HepG2 (cell line): Measurements from ENCODE around the gene ZXDC. TPM values are rescaled to one million over a fixed set of nuclear protein-coding genes. Genes with fewer than 3 reads are reported as not detected.

Experiments
- ATAC-seq: fragments of 200-7000 bp; cut with Tn5 transposase; 3 replicates; pipeline ENCODE4 v1.9.1; 2020; ENCODE audit warnings: mild to moderate bottlenecking, moderate library complexity
- BruUV-seq: library from RNA; stranded (reverse); fragments of 400-500 nt; replicated peaks from 2 replicates; lab custom pipeline; 2021; lab: Mats Ljungman, UMichigan
- CTCF ChIA-PET: fragments of 300-600 bp; formaldehyde crosslinking; extraction: SDS; loops from one replicate; lab custom pipeline; 2021; ENCODE audit warnings: low total read pairs, inconsistent platforms, low intra/inter-chr PET ratio; lab: Yijun Ruan, JAX
- POLR2A ChIA-PET: fragments of 350-600 bp; sonication (Branson Sonifier 250); formaldehyde crosslinking; loops from one replicate; lab custom pipeline; 2020; ENCODE audit warnings: antibody characterized with exemption, inconsistent platforms; lab: Yijun Ruan, JAX
- DNase-seq: peaks from one replicate; pipeline ENCODE4 v3.0.0-alpha.2; 2015; ENCODE audit warnings: low spot score
- FAIRE-seq: peaks from 3 replicates; lab custom pipeline; 2011; peaks lifted over from hg19 to GRCh38; lab: Jason Lieb, UNC
- H2AFZ ChIP-seq: one replicate; pipeline ENCODE4 v1.6.1; 2011; ENCODE audit warnings: low read length, inconsistent platforms
- H3K27ac ChIP-seq: fragments of 300-600 bp; 3 replicates; pipeline ENCODE4 v1.8.0; 2011; ENCODE audit warnings: mixed run types, mild to moderate bottlenecking, mixed read lengths, low read length, inconsistent platforms; ENCODE audit not compliant: insufficient read depth; ENCODE audit errors: extremely low read length
- H3K27me3 ChIP-seq, 2 experiments: fragments of 200-600 bp in 1 of 2; 2 replicates in 1 of 2; 3 replicates in 1 of 2; pipeline versions ENCODE4 v1.6.0 to v1.8.0; 2011; ENCODE audit warnings: low read length in 2 of 2, mild to moderate bottlenecking in 2 of 2, moderate library complexity in 2 of 2, inconsistent platforms in 1 of 2; ENCODE audit not compliant: insufficient read depth in 2 of 2, control insufficient read depth in 1 of 2
- H3K36me3 ChIP-seq, 2 experiments: fragments of 200-600 bp in 1 of 2; replicated peaks in 1 of 2; 2 replicates in 1 of 2; 3 replicates in 1 of 2; pipeline versions ENCODE4 v1.5.1 to v1.8.0; 2011; ENCODE audit warnings: low read length in 2 of 2, inconsistent platforms in 1 of 2; ENCODE audit not compliant: insufficient read depth in 2 of 2, control insufficient read depth in 1 of 2
- H3K4me1 ChIP-seq: 2 replicates; pipeline ENCODE4 v1.5.1; 2012; ENCODE audit warnings: low read length, inconsistent platforms; ENCODE audit not compliant: insufficient read depth
- H3K4me2 ChIP-seq: 2 replicates; pipeline ENCODE4 v1.6.0; 2011; ENCODE audit warnings: low read depth, low read length, inconsistent platforms
- H3K4me3 ChIP-seq, 3 experiments: fragments of 200-600 bp in 1 of 3; sonication (generic), shearing (Covaris generic) in 1 of 3; replicated peaks in 1 of 3; 2 replicates each; pipeline ENCODE4 v1.5.1; 2011 to 2016; ENCODE audit warnings: low read length in 3 of 3, inconsistent platforms in 2 of 3, low read depth in 2 of 3, mild to moderate bottlenecking in 2 of 3, control low read depth in 1 of 3, mixed read lengths in 1 of 3; ENCODE audit not compliant: insufficient read depth in 1 of 3
- H3K79me2 ChIP-seq: one replicate; pipeline ENCODE4 v1.6.1; 2011; ENCODE audit warnings: low read length, inconsistent platforms; ENCODE audit not compliant: insufficient read depth
- H3K9ac ChIP-seq: 2 replicates; pipeline ENCODE4 v1.6.0; 2011; ENCODE audit warnings: mild to moderate bottlenecking, low read depth, low read length, inconsistent platforms; ENCODE audit not compliant: insufficient read depth
- H3K9me3 ChIP-seq: 2 replicates; pipeline ENCODE4 v1.5.1; 2012; ENCODE audit warnings: mild to moderate bottlenecking, low read length
- H4K20me1 ChIP-seq: 2 replicates; pipeline ENCODE4 v1.6.0; 2011; ENCODE audit warnings: inconsistent platforms, mild to moderate bottlenecking, low read length, moderate library complexity; ENCODE audit not compliant: insufficient read depth
- HOXA9 ChIP-seq: sonication (generic); formaldehyde crosslinking; IDR thresholded peaks from 2 replicates; pipeline ENCODE4 v1.8.1; 2022; ENCODE audit warnings: missing genetic modification reagents, mild to moderate bottlenecking, moderate library complexity, borderline replicate concordance
- PREB ChIP-seq: sonication (generic); formaldehyde crosslinking; IDR thresholded peaks from 2 replicates; pipeline ENCODE4 v1.4.0; 2020; ENCODE audit warnings: missing genetic modification reagents
- SIN3A ChIP-seq: IDR thresholded peaks from 2 replicates; pipeline ENCODE4 v1.6.1; 2011; ENCODE audit warnings: low read depth, mild to moderate bottlenecking, control low read depth, low read length, borderline replicate concordance
- THYN1 ChIP-seq: sonication (generic); formaldehyde crosslinking; IDR thresholded peaks from 2 replicates; pipeline ENCODE4 v1.8.1; 2023; ENCODE audit warnings: low read depth, mild to moderate bottlenecking, moderate library complexity, missing genetic modification reagents, borderline replicate concordance
- ZNF138 ChIP-seq: sonication (generic); formaldehyde crosslinking; IDR thresholded peaks from 2 replicates; pipeline ENCODE4 v1.5.0; 2020; ENCODE audit warnings: mild to moderate bottlenecking, low read depth, missing genetic modification reagents
- ZNF468 ChIP-seq: sonication (generic); formaldehyde crosslinking; IDR thresholded peaks from 2 replicates; pipeline ENCODE4 v1.8.0; 2022; ENCODE audit warnings: mild to moderate bottlenecking, moderate library complexity, missing genetic modification reagents
- WGBS: methylation state at CpG from one replicate; pipeline ENCODE4 v1.1.6; 2017; ENCODE audit warnings: low lambda C conversion rate; 5-methylcytosine and 5-hydroxymethylcytosine counted together
- in situ Hi-C: cut with HindIII; loops from 2 replicates; pipeline ENCODE4 v1.10.0; 2017; ENCODE audit warnings: low pct_unique_long_range_greater_than_20kb; ENCODE audit not compliant: extremely low pct_ligation_motif_present
- intact Hi-C: fragments of 100-400 bp; cut with micrococcal nuclease; formaldehyde crosslinking; loops from one replicate; pipeline ENCODE4 v1.10.0; 2022; ENCODE audit not compliant: unreplicated experiment
- polyA plus RNA-seq, 8 experiments: library from polyadenylated mRNA; depleted of rRNA in 3 of 8; stranded (reverse) in 7 of 8; unstranded in 1 of 8; fragments of >200 nt; fragmentation: Illumina TruSeq in 4 of 8; extraction: Trizol in 4 of 8; gene quantifications; 2 replicates each; pipeline versions ENCODE4 v1.2.1 to v1.2.3, GENCODE V29; 2011 to 2016; ENCODE audit warnings: low read depth in 4 of 8, missing spikeins in 1 of 8, mixed read lengths in 1 of 8; ENCODE audit not compliant: insufficient read depth in 1 of 8
- total RNA-seq, 5 experiments: library from RNA; depleted of rRNA; stranded (reverse); fragments of >200 nt; fragmentation: Illumina TruSeq; extraction: Trizol; gene quantifications; 2 replicates each; pipeline ENCODE4 v1.2.3, GENCODE V29; 2016; ENCODE audit warnings: low read depth in 1 of 5
- TF ChIP-seq, protein P1 (sequence below): sonication (generic); formaldehyde crosslinking; IDR thresholded peaks from 2 replicates; pipeline ENCODE4 v1.5.0; 2020; ENCODE audit warnings: mild to moderate bottlenecking, missing genetic modification reagents
- TF ChIP-seq, protein P2 (sequence below): sonication (generic); formaldehyde crosslinking; IDR thresholded peaks from 2 replicates; pipeline ENCODE4 v1.9.0; 2021; ENCODE audit warnings: missing genetic modification reagents, borderline replicate concordance
- TF ChIP-seq, protein P3 (sequence below): sonication (generic); formaldehyde crosslinking; IDR thresholded peaks from 2 replicates; pipeline ENCODE4 v1.5.0; 2020; ENCODE audit warnings: mild to moderate bottlenecking, missing genetic modification reagents, borderline replicate concordance

ZXDC gene
- total and polyA plus RNA-seq, 2 of the 13 experiments (the other 11 are each of a cell fraction or from before 2014, with no cell fraction given), result 17.6 to 21.2 TPM

DNA sequence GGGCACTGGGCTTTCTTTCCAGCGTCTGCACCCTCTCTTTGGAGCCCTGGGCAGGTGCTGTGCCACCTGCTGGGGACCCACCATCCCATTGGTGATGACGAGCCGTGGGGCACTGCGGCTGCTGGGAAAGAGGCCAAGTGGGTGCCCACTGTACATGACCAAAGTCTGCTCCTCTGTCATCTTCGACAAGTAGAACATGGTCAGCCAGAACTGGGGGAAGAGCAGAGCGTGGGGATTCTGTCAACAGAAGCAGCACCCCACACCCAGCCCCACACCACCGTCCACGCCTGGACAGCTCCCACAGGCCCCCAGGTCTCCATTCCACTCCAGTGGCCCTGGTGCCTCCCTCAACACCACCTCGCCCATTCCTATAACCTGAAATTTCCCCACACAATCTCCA, 32.2 kb upstream of the ZXDC start:
- Histone ChIP-seq H3K4me2 (no peak overlapping the region), H3K4me1 (peaks cover 8% of the 10 kb centered on the region; the same call in 1 of the 2 replicates), H3K4me3 (no peak overlapping the region), H3K36me3 (no peaks in the 10 kb centered on the region), H3K79me2 (no peaks in the 10 kb centered on the region), H3K27me3 (peaks cover 0 to 3% of the 10 kb centered on the region in 2 experiments; a peak in 1 of 5 replicates), H2AFZ (no peak overlapping the region), H4K20me1 (no peaks in the 10 kb centered on the region), H3K9me3 (no peaks in the 10 kb centered on the region), H3K27ac (no peak overlapping the region), H3K9ac (no peak overlapping the region)
- FAIRE-seq (no peak), DNase-seq (no peak), ATAC-seq (no peak)
- CTCF ChIA-PET, result no interaction called here
- 100% methylated on average over 1 of the region's 9 CpGs for whole genome bisulfite sequencing
- intact Hi-C loops, result no loop called here
- POLR2A ChIA-PET, result interaction anchor here (1.2 kb wide), 1 partner anchor 11 kb away, joined by 4 read pairs; no protein-coding TSS in a partner anchor
- no TSS peak for BruUV-seq
- in situ Hi-C loops, result no loop called here
- TF ChIP-seq THYN1 (CRISPR knock-in tag), result no peak
- no peak for TF ChIP-seq SIN3A
- TF ChIP-seq ZNF468 (CRISPR knock-in tag), result no peak
- TF ChIP-seq, protein P1, sequence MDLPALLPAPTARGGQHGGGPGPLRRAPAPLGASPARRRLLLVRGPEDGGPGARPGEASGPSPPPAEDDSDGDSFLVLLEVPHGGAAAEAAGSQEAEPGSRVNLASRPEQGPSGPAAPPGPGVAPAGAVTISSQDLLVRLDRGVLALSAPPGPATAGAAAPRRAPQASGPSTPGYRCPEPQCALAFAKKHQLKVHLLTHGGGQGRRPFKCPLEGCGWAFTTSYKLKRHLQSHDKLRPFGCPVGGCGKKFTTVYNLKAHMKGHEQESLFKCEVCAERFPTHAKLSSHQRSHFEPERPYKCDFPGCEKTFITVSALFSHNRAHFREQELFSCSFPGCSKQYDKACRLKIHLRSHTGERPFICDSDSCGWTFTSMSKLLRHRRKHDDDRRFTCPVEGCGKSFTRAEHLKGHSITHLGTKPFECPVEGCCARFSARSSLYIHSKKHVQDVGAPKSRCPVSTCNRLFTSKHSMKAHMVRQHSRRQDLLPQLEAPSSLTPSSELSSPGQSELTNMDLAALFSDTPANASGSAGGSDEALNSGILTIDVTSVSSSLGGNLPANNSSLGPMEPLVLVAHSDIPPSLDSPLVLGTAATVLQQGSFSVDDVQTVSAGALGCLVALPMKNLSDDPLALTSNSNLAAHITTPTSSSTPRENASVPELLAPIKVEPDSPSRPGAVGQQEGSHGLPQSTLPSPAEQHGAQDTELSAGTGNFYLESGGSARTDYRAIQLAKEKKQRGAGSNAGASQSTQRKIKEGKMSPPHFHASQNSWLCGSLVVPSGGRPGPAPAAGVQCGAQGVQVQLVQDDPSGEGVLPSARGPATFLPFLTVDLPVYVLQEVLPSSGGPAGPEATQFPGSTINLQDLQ (CRISPR knock-in tag), result no peak
- TF ChIP-seq, protein P2, sequence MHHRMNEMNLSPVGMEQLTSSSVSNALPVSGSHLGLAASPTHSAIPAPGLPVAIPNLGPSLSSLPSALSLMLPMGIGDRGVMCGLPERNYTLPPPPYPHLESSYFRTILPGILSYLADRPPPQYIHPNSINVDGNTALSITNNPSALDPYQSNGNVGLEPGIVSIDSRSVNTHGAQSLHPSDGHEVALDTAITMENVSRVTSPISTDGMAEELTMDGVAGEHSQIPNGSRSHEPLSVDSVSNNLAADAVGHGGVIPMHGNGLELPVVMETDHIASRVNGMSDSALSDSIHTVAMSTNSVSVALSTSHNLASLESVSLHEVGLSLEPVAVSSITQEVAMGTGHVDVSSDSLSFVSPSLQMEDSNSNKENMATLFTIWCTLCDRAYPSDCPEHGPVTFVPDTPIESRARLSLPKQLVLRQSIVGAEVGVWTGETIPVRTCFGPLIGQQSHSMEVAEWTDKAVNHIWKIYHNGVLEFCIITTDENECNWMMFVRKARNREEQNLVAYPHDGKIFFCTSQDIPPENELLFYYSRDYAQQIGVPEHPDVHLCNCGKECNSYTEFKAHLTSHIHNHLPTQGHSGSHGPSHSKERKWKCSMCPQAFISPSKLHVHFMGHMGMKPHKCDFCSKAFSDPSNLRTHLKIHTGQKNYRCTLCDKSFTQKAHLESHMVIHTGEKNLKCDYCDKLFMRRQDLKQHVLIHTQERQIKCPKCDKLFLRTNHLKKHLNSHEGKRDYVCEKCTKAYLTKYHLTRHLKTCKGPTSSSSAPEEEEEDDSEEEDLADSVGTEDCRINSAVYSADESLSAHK, result no peak
- TF ChIP-seq ZNF138, result no peak
- no peak for TF ChIP-seq HOXA9 (CRISPR knock-in tag)
- TF ChIP-seq, protein P3, sequence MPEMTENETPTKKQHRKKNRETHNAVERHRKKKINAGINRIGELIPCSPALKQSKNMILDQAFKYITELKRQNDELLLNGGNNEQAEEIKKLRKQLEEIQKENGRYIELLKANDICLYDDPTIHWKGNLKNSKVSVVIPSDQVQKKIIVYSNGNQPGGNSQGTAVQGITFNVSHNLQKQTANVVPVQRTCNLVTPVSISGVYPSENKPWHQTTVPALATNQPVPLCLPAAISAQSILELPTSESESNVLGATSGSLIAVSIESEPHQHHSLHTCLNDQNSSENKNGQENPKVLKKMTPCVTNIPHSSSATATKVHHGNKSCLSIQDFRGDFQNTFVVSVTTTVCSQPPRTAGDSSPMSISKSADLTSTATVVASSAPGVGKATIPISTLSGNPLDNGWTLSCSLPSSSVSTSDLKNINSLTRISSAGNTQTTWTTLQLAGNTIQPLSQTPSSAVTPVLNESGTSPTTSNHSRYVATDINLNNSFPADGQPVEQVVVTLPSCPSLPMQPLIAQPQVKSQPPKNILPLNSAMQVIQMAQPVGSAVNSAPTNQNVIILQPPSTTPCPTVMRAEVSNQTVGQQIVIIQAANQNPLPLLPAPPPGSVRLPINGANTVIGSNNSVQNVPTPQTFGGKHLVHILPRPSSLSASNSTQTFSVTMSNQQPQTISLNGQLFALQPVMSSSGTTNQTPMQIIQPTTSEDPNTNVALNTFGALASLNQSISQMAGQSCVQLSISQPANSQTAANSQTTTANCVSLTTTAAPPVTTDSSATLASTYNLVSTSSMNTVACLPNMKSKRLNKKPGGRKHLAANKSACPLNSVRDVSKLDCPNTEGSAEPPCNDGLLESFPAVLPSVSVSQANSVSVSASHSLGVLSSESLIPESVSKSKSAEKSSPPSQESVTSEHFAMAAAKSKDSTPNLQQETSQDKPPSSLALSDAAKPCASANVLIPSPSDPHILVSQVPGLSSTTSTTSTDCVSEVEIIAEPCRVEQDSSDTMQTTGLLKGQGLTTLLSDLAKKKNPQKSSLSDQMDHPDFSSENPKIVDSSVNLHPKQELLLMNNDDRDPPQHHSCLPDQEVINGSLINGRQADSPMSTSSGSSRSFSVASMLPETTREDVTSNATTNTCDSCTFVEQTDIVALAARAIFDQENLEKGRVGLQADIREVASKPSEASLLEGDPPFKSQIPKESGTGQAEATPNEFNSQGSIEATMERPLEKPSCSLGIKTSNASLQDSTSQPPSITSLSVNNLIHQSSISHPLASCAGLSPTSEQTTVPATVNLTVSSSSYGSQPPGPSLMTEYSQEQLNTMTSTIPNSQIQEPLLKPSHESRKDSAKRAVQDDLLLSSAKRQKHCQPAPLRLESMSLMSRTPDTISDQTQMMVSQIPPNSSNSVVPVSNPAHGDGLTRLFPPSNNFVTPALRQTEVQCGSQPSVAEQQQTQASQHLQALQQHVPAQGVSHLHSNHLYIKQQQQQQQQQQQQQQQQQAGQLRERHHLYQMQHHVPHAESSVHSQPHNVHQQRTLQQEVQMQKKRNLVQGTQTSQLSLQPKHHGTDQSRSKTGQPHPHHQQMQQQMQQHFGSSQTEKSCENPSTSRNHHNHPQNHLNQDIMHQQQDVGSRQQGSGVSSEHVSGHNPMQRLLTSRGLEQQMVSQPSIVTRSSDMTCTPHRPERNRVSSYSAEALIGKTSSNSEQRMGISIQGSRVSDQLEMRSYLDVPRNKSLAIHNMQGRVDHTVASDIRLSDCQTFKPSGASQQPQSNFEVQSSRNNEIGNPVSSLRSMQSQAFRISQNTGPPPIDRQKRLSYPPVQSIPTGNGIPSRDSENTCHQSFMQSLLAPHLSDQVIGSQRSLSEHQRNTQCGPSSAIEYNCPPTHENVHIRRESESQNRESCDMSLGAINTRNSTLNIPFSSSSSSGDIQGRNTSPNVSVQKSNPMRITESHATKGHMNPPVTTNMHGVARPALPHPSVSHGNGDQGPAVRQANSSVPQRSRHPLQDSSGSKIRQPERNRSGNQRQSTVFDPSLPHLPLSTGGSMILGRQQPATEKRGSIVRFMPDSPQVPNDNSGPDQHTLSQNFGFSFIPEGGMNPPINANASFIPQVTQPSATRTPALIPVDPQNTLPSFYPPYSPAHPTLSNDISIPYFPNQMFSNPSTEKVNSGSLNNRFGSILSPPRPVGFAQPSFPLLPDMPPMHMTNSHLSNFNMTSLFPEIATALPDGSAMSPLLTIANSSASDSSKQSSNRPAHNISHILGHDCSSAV (CRISPR knock-in tag), result no peak
- no peak for TF ChIP-seq PREB (CRISPR knock-in tag)
